CD4-positive, alpha-beta memory T cell (primary cell): ENCODE data around the gene RSPH10B. TPM values are rescaled to one million over a fixed set of nuclear protein-coding genes. Genes with fewer than 3 reads are reported as not detected.
A peak's percentile ranks its signal among the peaks of the same experiment; 100 is the strongest.
"Not testable (repeated sequence)": the region's sequence is repeated elsewhere in the genome, so short reads cannot be mapped to it uniquely, and the experiment has no call there.

ENCODE experiments used
- CTCF ChIA-PET: fragments of 350-600 bp; sonication (Branson Sonifier 250); formaldehyde crosslinking; loops from one replicate; lab custom pipeline; 2021; ENCODE audit warnings: inconsistent platforms; ENCODE audit not compliant: partially characterized antibody; lab: Charles Lee
- POLR2A ChIA-PET: fragments of 350-600 bp; sonication (Branson Sonifier 250); formaldehyde crosslinking; loops from one replicate; lab custom pipeline; 2021; ENCODE audit not compliant: partially characterized antibody; lab: Charles Lee
- DNase-seq, 5 donors: peaks; one replicate each; pipeline versions ENCODE4 v3.0.0 to v3.0.0-alpha.2; 2020 to 2022; ENCODE audit warnings: mixed read lengths in 1 of 5
- H3K27ac ChIP-seq: one replicate; pipeline ENCODE4 v1.7.0; 2013; ENCODE audit warnings: low read depth, low read length
- H3K27me3 ChIP-seq: 2 replicates; pipeline ENCODE4 v1.7.0; 2013; ENCODE audit warnings: mild to moderate bottlenecking, low read length, moderate library complexity; ENCODE audit not compliant: insufficient read depth
- H3K36me3 ChIP-seq: 2 replicates; pipeline ENCODE4 v1.7.0; 2013; ENCODE audit warnings: mild to moderate bottlenecking, low read length, moderate library complexity; ENCODE audit not compliant: insufficient read depth
- H3K4me1 ChIP-seq: 2 replicates; pipeline ENCODE4 v1.7.0; 2013; ENCODE audit warnings: mild to moderate bottlenecking, low read length, moderate library complexity; ENCODE audit not compliant: insufficient read depth
- H3K4me3 ChIP-seq, 2 donors: one replicate each; pipeline ENCODE4 v1.7.0; 2013; ENCODE audit warnings: low read length in 2 of 2, mild to moderate bottlenecking in 1 of 2
- H3K9me3 ChIP-seq, 2 donors: one replicate each; pipeline ENCODE4 v1.7.0; 2013; ENCODE audit warnings: low read length in 2 of 2, control low read depth in 1 of 2; ENCODE audit not compliant: control insufficient read depth in 1 of 2
- H3K27ac Mint-ChIP-seq, 7 donors: one replicate each; pipeline ENCODE4 v1.8.0; 2020 to 2021; ENCODE audit warnings: mixed read lengths in 7 of 7, mild to moderate bottlenecking in 6 of 7, inconsistent platforms in 3 of 7, moderate library complexity in 3 of 7
- H3K27me3 Mint-ChIP-seq, 2 donors: one replicate each; pipeline ENCODE4 v1.8.0; 2020 to 2021; ENCODE audit warnings: mixed read lengths in 2 of 2
- H3K36me3 Mint-ChIP-seq, 2 donors: one replicate each; pipeline ENCODE4 v1.8.0; 2020 to 2021; ENCODE audit warnings: mixed read lengths in 2 of 2, inconsistent platforms in 1 of 2, mild to moderate bottlenecking in 1 of 2
- H3K4me1 Mint-ChIP-seq, 4 donors: one replicate each; pipeline ENCODE4 v1.8.0; 2020 to 2021; ENCODE audit warnings: mixed read lengths in 4 of 4, mild to moderate bottlenecking in 1 of 4
- H3K4me3 Mint-ChIP-seq, 8 donors: one replicate each; pipeline ENCODE4 v1.8.0; 2020 to 2021; ENCODE audit warnings: mixed read lengths in 8 of 8, mild to moderate bottlenecking in 7 of 8, moderate library complexity in 6 of 8, inconsistent platforms in 3 of 8
- H3K9me3 Mint-ChIP-seq, 8 donors: one replicate each; pipeline ENCODE4 v1.8.0; 2020 to 2021; ENCODE audit warnings: mixed read lengths in 8 of 8, mild to moderate bottlenecking in 5 of 8, inconsistent platforms in 3 of 8, moderate library complexity in 1 of 8
- intact Hi-C: fragments of 100-400 bp; cut with micrococcal nuclease; formaldehyde crosslinking; loops from one replicate; pipeline ENCODE4 v1.15.1; 2023
- polyA plus RNA-seq, 2 donors: library from polyadenylated mRNA; unstranded; fragments of 300-500 nt; fragmentation: Illumina TruSeq; gene quantifications; one replicate each; pipeline ENCODE4 v1.2.3, GENCODE V29; 2021
- total RNA-seq, 2 experiments: library from RNA; stranded (reverse); gene quantifications; one replicate each; pipeline ENCODE4 v1.2.3, GENCODE V29; 2021

The RSPH10B gene
- total and polyA plus RNA-seq, 4 experiments from 2014 or later = not detected

DNA sequence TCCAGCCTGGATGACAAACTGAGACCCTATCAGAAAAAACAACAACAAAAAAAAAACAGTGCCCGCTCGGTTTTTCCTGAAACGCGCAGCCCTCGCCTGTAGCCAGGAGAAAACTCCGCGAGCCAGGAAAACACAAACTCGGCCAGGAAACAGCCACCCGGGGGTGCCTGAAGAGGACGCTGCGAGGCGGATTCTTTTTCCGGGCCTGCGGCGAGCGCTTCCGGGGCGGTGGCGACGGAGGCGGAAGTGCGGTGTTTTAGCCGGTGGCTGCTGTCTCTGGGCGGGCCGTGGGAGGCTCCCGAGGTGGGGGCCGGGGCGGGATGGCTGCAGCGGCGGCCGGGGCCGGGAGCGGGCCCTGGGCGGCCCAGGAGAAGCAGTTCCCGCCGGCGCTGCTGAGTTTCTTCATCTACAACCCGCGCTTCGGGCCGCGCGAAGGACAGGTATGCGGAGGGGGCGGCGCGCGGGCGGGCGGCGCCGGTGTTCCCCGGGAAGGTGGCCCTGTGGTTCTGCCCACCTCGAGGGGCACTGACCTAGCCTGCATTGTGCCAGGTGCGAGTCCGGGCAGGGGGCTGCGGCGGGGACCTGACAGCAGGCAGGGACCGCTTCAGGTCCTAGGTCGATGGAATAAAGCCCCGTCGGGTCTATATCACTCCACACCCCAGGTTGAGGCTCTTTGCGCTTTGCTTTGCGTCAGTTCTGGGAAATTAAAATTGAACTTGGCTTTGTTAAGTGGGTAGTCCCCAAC, 71.8 kb downstream of the RSPH10B start, which contains the start of gene CCZ1:
Gene CCZ1, plus strand, starts transcription at position 254 of the 745 bp plus-strand sequence. Its CDS starts 67 bp downstream, at position 321.
- intact Hi-C loops = not testable (repeated sequence)

DNA sequence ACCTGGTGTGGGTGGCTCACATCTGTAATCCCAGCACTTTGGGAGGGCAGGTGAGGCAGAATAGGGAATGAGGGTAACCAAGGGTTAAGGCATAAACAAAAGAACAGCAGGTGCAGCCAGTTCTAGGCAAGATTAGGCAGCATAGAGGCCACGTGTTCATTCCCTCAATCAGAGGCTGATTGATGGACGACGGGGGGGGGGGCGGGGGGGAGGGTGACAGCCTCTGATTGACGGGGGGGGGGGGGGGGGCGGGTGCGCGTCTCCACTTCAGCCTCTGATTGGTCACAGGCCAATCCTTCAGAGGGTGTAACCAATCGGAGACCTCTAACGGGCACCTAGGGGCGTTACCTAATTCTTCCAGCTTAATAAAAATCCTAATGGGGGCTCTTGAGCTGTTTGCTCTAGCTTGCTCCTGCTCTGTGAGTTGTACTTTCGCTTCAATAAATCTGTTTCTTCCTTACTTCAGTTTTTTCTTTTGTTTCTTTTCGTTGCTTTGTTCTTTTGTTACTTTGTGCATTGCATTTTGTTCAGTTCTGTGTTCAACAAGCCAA, 73.0 kb downstream of the RSPH10B start:
- H3K9me3 ChIP-seq, H3K9me3 Mint-ChIP-seq, DNase-seq, H3K27me3 Mint-ChIP-seq, H3K4me1 ChIP-seq, H3K27me3 ChIP-seq, POLR2A ChIA-PET, H3K4me3 ChIP-seq, H3K36me3 ChIP-seq, CTCF ChIA-PET, H3K36me3 Mint-ChIP-seq, intact Hi-C loops, H3K27ac ChIP-seq: not testable (repeated sequence)
- peak overlapping the region in 7 of 8 donors; percentile 39 to 84 (median 75) for H3K4me3 Mint-ChIP-seq
- H3K4me1 Mint-ChIP-seq = peaks cover 3 to 10% (median 7%) of the 10 kb centered on the region in 4 donors
- peak overlapping the region in 5 of 7 donors; percentile 35 to 80 (median 72) for H3K27ac Mint-ChIP-seq

More for the DNA sequence above, 71.8 kb downstream of the RSPH10B start, which contains the start of gene CCZ1:
- H3K9me3 Mint-ChIP-seq, CTCF ChIA-PET, H3K9me3 ChIP-seq, H3K27me3 Mint-ChIP-seq, H3K27me3 ChIP-seq, POLR2A ChIA-PET, H3K36me3 ChIP-seq, H3K4me3 ChIP-seq, H3K36me3 Mint-ChIP-seq, H3K4me1 ChIP-seq: not testable (repeated sequence)
- Mint-ChIP-seq H3K27ac (peak within 1 kb of the TSS; percentile 78 to 92 (median 86)), H3K4me1 (peaks cover 3 to 10% (median 7%) of the 10 kb centered on the region in 4 donors), H3K4me3 (peak within 1 kb of the TSS; percentile 85 to 92 (median 89))
- peak within 1 kb of the TSS; percentile 43 for H3K27ac ChIP-seq
- peak; percentile 52 to 88 (median 77) for DNase-seq

DNA sequence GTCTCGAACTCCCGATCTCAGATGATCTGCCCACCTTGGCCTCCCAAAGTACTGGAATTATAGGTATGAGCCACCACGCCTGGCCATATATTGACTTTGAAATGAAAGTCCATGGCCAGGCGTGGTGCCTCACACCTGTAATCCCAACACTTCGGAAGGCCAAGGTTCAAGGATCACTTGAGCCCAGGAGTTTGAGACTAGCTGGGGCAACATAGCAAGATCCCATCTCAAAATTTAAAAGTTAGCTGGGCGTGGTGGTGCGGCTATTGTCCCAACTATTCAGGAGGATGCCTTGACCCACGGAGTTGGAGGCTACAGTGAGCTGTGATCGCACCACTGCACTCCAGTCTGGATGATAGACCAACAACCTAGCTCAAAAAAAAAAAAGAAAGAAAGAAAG, 78.0 kb downstream of the RSPH10B start:
- CTCF ChIA-PET = no interaction called here
- POLR2A ChIA-PET = no interaction called here

DNA sequence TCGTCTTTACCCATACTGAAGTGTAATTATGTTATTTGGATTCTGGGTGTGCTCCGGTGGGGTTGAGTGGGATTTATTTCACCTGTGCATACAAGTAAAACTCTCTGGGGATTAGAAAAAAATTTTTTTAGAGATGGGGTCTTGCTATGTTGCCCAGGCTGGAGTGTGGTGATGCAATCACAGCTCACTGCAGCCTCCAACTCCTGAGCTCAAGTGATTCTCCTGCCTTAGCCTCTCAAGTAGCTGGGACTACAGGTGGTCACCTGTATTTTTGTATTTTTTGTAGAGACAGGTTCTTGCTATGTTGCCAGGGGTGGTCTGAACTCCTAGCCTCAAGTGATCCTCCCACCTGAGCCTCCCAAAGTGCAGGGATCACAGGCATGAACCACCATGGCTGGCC, 80.2 kb downstream of the RSPH10B start:
- H3K36me3 ChIP-seq, H3K4me1 Mint-ChIP-seq, H3K4me3 ChIP-seq, H3K27me3 Mint-ChIP-seq, H3K36me3 Mint-ChIP-seq, H3K27ac Mint-ChIP-seq, H3K9me3 ChIP-seq, H3K9me3 Mint-ChIP-seq, H3K4me1 ChIP-seq, POLR2A ChIA-PET, intact Hi-C loops, H3K4me3 Mint-ChIP-seq, H3K27ac ChIP-seq, DNase-seq, H3K27me3 ChIP-seq, CTCF ChIA-PET: not testable (repeated sequence)

More for the DNA sequence above, 78.0 kb downstream of the RSPH10B start:
- Histone ChIP-seq H3K9me3 (no peaks in the 10 kb centered on the region), H3K27ac (no peak overlapping the region), H3K4me3 (no peak overlapping the region), H3K27me3 (no peaks in the 10 kb centered on the region), H3K36me3 (no peaks in the 10 kb centered on the region), H3K4me1 (no peaks in the 10 kb centered on the region)
- Mint-ChIP-seq H3K4me1 (peaks cover 0 to under 1% (median 0%) of the 10 kb centered on the region in 4 donors), H3K27me3 (no peaks in the 10 kb centered on the region), H3K27ac (no peak overlapping the region), H3K36me3 (peaks cover 0 to 6% of the 10 kb centered on the region in 2 donors), H3K4me3 (no peak overlapping the region), H3K9me3 (no peaks in the 10 kb centered on the region)
- DNase-seq = no peak
- intact Hi-C loops = no loop called here

DNA sequence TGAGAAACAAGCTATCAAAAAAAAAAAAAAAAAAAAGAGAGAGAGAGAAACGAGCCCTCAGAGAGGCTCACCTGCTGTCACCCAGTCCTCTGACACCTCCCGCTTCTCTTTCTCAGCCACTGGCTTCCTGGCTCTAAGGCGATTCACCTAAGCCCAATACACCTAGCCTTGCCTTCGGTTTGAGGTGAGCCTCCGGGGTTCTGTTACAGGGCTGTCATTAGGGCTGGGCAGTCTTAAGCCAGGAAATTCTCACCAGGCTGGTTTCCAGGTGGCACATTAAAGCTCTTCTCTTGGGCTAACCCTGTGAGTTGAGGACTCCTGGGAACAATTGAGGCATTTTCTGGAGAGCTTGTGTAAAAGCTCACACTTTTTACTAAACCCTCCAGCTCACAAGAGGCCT, 82.5 kb downstream of the RSPH10B start:
- H3K36me3 Mint-ChIP-seq, H3K36me3 ChIP-seq, H3K9me3 Mint-ChIP-seq, H3K9me3 ChIP-seq, POLR2A ChIA-PET, H3K27me3 ChIP-seq, intact Hi-C loops, H3K27ac Mint-ChIP-seq, DNase-seq, H3K27ac ChIP-seq, H3K4me3 Mint-ChIP-seq, H3K4me3 ChIP-seq, H3K4me1 ChIP-seq, H3K27me3 Mint-ChIP-seq, H3K4me1 Mint-ChIP-seq: not testable (repeated sequence)
- CTCF ChIA-PET = interaction anchor here (1.2 kb wide), 1 partner anchor 26 kb away, joined by 3 read pairs; no protein-coding TSS in a partner anchor

DNA sequence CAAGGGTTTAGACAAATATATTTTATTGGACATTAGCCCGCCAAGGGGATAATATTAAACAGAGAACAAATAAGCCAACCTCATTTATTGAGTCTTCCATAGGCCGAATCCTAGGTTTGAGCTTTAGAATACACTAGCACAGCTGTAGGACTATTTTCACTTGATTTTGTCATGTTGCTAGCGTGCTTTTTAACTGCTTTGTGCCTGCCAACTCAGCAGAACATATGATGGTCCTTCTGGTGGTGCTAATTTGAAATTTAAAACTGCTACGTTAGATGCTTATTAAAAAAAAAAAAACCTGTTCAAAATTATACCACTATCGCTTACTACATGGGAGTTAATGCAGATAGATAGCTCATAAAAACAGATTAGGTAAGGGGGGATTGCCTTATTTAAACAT, 86.1 kb downstream of the RSPH10B start:
- H3K27ac ChIP-seq, H3K4me3 ChIP-seq, H3K9me3 Mint-ChIP-seq, POLR2A ChIA-PET, DNase-seq, H3K9me3 ChIP-seq, H3K4me1 Mint-ChIP-seq, H3K36me3 ChIP-seq, H3K27me3 ChIP-seq, H3K4me1 ChIP-seq, intact Hi-C loops, CTCF ChIA-PET, H3K27me3 Mint-ChIP-seq, H3K4me3 Mint-ChIP-seq: not testable (repeated sequence)
- H3K36me3 Mint-ChIP-seq = peaks cover 2 to 13% of the 10 kb centered on the region in 2 donors
- peak overlapping the region in 1 of 7 donors; percentile 29 for H3K27ac Mint-ChIP-seq

DNA sequence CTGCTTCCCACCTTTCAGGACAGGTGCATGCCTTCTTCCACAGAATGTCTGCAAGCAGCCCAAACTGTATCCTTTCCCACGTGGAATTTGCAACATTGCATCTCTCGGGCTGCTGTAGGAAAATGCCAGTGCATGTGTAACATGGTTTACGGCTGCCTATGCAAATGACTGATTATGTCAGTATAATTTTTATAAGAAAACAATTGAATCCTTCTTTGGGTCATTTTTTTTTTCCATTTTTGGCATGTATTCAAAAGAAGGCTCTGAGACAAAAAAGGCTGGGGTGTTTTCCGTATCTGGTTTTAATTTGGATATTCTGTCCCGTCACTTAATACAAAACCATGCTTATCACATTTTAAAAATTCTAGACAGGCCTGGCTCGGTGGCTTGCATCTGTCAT, 90.4 kb downstream of the RSPH10B start:
- H3K27me3 Mint-ChIP-seq = not testable (repeated sequence)
- CTCF ChIA-PET = interaction anchor here (0.7 kb wide), 1 partner anchor 52 kb away, joined by 3 read pairs; no protein-coding TSS in a partner anchor

More for the DNA sequence above, 90.4 kb downstream of the RSPH10B start:
- H3K4me3 Mint-ChIP-seq, H3K4me1 ChIP-seq, H3K9me3 ChIP-seq, H3K4me1 Mint-ChIP-seq, POLR2A ChIA-PET, H3K27ac Mint-ChIP-seq, H3K36me3 ChIP-seq, DNase-seq, H3K27ac ChIP-seq, H3K9me3 Mint-ChIP-seq, intact Hi-C loops, H3K27me3 ChIP-seq, H3K4me3 ChIP-seq, H3K36me3 Mint-ChIP-seq: not testable (repeated sequence)
